Measurements from ENCODE around the gene PHF12.

PHF12 gene

DNA sequence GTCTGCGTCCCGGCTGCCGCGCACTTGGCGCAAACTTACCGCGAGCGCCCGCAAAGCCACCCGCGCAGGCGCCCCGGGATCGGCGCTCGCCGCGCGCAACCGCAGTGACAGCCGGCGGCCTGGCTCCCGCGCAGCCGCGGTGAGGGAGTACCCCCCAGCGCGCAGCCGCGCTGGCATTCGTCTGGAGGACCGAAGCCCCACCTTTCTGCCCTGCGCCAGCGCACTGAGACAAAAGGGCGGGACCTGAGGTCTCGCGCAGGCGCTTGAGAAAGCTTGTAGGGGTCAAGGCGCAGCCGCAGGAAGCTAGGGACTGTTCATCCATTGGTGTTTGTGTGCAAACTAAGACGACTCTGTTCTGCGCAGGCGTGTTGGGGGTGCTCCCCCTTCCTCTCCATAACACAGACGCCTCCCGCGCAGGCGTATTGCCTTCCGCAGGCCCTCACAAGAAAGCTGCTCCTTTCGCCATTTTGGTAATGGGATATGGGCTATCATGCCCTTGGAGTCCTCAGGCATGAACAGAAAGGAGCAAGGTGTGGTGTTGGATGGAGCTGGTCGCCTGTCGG is at the start of gene PHF12:
Gene PHF12 (minus strand): TSS at position 91 of the 563 bp plus-strand sequence. CDS start 558 bp downstream, outside the sequence.
- in situ Hi-C loops (cut with MboI; ENCODE audit: low sequenced_read_pairs) = no loop called here

GRCh38 chr17:29000973-29001372 is 49.7 kb upstream of the PHF12 start:
- in situ Hi-C loops (cut with MboI; ENCODE audit: low sequenced_read_pairs) = no loop called here

- in situ Hi-C loops (cut with MboI; ENCODE audit: low sequenced_read_pairs) = no loop called here
Measured at GRCh38 chr17:28999206-28999605, 47.9 kb upstream of the PHF12 start.

- in situ Hi-C loops (cut with MboI; ENCODE audit: low sequenced_read_pairs) = no loop called here
Measured at GRCh38 chr17:28997806-28998205, 46.5 kb upstream of the PHF12 start.

GRCh38 chr17:28996554-28997096 is 45.3 kb upstream of the PHF12 start:
- in situ Hi-C loops (cut with MboI; ENCODE audit: low sequenced_read_pairs) = no loop called here

- in situ Hi-C loops (cut with MboI; ENCODE audit: low sequenced_read_pairs) = no loop called here
Measured at GRCh38 chr17:28993645-28994426, 42.5 kb upstream of the PHF12 start.

- in situ Hi-C loops (cut with MboI; ENCODE audit: low sequenced_read_pairs) = no loop called here
Measured at GRCh38 chr17:28992625-28993600, 41.6 kb upstream of the PHF12 start.

DNA sequence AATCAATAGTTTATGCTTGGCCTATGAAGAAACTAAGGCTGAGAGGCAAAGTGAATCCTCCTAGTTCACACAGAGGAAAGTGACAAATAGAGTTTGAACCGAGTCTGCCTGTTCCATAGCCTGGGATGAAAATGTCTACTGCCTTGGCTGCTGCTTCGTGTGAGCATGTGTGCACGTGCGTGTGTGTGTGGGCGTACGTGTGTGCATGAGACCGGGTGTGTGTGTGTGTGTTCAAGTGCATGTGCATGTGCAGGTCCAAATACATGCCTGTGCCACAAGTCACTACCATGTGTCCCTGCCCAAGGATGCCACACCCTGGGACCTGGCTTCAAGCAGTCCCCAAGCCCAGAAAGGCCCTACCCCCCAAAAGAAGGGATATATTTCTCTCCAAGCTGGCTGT is 40.9 kb upstream of the PHF12 start:
- in situ Hi-C loops (cut with MboI; ENCODE audit: low sequenced_read_pairs) = no loop called here

- in situ Hi-C loops (cut with MboI; ENCODE audit: low sequenced_read_pairs) = no loop called here
Measured at GRCh38 chr17:28991779-28992178, 40.5 kb upstream of the PHF12 start.

DNA sequence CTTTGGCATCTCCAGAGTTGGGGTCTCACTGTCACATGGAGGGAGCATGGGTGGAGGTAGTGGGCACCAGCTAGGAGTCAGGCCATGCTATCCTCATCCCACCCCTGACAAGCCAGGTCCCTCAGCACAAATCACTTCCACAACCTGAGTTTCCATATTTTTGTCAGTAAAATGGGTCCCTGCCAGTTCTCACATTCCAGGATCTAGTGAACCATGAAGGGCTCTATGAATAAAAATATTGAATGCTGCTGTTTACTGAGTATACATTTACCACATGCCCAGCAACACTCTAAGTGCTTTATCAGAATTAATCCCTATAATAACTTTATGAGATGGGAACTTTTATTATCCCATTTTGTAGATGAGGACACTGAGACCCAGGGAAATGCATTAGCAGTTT is 37.7 kb upstream of the PHF12 start:
- in situ Hi-C loops (cut with MboI; ENCODE audit: low sequenced_read_pairs) = no loop called here

DNA sequence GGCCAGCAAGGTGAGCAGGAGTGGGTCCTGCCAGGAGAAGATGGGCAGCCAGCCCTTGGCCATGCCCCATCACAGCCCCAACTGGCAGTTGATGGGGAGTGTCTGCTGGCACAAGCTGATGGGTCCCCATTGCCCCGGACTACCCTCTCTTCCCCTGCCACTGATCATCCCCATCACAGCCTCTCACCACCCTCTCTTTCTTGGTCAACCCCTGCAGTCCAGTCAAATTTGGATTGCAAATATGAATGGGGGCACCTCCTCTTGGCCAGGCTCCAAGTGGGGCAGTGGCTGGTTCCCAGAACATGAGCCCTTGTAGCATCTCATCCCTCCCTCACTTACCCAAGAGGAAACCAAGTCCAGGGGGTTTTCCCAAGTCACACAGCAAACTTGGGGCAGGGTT is 37.2 kb upstream of the PHF12 start:
- in situ Hi-C loops (cut with MboI; ENCODE audit: low sequenced_read_pairs) = no loop called here

DNA sequence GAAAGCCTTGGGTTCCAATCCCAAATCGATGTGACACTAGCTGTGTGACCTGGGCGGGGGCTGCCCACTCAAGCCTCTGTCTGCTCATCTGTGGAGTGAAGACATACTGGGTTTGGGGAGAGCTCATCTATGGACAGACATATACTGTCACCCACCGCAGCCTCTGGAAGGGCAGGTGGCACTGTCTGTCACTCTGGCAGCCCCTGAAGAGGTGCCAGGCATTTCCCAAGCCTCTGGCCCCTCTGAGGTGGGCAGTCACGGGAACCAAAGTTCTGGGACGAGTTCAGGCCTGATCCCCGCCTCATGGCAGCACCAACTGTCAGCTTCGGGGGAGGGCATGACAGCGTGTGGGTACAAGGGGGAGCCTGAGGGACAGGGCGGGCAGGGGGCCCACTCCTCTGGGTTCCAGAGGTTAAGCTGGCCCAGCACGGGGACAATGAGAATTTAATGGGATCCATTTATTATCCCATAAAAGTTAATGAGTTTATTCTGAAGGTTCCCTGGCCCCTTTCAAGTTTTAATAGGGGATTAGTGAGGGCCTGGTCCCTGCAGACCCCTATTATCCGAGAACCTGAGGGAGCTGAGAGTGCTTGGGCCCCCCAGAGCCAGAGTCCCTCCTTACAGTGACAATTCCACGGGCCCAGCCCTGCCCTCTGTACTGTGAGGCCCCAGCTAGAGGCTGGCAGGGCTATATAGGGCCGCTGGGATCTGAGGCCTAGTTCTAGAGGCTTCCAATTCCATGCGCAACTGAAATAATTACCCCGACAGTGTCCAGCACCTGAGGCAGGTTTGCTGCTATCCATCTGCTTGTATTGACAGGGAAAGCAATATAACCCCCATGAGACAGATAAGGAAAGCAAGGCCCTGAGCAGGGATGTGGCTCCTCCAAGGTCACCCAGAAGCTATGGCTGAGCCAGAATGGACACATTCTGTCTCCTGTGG is 35.7 kb upstream of the PHF12 start:
- in situ Hi-C loops (cut with MboI; ENCODE audit: low sequenced_read_pairs) = no loop called here

GRCh38 chr17:28985950-28986713 is 34.8 kb upstream of the PHF12 start:
- in situ Hi-C loops (cut with MboI; ENCODE audit: low sequenced_read_pairs) = no loop called here

DNA sequence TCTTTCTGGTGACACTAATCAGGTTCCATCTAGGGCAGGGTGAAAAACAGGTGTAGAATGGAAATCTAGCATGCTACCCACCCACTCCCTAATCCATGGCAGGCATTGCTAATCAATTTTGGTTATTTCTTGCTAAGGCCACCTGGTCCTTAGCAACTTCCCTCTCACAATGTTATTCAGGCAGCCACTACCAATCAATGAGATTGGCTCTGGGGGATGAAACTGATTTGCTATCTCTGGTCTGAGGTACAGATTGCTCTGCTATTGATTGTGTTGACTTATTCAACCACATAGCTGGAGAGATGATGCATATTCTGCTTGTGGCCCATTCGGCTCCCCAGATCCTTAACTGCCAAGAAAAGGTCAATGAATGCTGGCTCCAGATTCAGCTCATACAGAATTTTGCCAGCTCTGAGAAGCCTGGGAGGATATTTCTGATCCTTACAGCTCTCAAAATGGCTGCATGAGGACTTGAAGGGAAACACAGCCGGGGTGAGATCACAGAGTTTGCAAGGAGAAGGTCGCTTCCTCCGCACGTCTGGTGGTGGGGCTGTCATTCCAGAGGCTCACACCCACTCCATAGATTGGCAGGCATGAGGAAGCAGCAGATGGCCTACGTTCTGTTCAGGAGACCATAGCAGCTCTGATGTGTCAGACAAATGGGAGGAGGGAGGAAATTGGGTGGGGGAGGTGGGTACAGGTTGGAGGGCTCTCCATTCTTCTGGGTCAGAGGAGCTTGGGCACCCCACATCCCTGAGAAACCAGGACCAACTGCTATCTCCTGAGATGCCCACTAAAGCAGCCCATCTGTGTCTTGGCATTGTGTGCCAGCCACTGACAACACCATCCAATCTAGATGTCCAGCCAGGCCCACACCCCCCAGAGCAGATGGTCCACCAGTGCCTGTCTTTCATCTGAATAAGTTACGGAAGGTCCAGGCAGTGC is 32.2 kb upstream of the PHF12 start:
- in situ Hi-C loops (cut with MboI; ENCODE audit: low sequenced_read_pairs) = no loop called here

DNA sequence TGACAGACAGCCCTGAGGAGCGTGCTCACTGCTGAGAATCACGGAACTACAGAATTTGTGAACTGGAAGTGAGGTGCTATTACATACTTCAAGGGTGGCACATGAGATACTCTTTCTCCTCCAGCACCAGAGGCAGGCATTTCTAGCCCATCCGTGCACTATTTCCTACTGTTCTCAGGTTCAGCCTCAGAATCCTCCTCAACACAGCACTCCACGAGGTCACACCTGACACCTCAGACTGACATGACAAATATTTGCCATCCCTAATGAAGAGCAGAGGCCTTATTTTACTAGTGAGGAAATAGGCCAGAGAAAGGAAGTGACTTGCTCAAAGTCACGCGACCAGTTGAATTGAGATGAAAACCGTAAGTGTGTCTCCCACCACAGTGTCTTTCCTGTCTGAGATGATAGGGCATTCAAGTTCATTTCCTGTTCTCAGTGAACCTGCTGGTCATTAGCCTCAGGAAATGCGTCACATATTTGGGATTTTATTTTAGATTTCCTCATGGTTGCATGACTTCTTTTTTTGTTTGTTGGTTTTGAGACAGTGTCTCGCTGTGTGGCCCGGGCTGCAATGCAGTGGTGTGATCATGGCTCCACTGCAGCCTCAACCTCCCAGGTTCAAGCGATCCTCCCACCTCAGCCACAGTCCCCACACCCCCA is 30.9 kb upstream of the PHF12 start:
- in situ Hi-C loops (cut with MboI; ENCODE audit: low sequenced_read_pairs) = no loop called here

GRCh38 chr17:28978356-28978964 is 27.1 kb upstream of the PHF12 start:
- in situ Hi-C loops (cut with MboI; ENCODE audit: low sequenced_read_pairs) = no loop called here

DNA sequence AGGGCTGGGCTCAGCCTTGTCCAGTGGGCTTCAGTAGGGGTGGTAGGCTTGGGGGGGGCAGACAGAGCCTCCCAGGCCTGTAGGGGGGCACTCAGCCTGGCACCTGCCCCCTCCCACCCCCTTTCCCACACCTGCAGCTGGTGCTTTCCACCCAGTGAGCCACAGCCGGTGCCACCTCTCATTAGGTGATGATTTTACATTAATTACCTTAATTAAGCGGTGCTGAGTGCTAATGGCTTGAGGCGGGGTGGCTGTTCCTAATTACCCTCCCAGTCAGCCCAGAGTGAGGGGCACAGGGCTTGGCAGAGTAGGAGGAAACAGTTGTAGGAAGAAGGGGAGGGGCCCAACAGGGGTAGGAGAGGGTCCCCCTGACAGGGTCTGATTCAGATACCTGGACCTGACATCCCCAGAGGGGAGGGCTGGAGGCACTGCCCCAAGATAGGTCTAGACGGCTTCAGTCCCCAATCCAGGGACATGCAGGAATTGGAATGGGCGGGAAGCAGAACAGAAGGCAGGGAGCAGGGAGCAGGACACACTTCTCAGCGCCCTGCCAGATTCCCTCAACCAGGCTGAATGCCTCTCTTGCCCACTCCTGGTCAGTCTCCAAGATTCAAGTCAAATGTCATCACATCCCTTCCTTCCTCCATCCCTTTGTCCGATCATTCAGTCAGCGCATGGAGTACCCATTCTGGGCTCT is 26.5 kb upstream of the PHF12 start:
- in situ Hi-C loops (cut with MboI; ENCODE audit: low sequenced_read_pairs) = no loop called here

All from HL-60/S4 treated with phorbol 12-myristate 13-acetate at 8.2 ng/mL for 4 days and 3 days (cell line).